Fibroblast of the aortic adventitia (primary cell): ENCODE measurements around the gene EHD3. TPM values are rescaled to one million over a fixed set of nuclear protein-coding genes. Genes with fewer than 3 reads are reported as not detected.
"Not testable (repeated sequence)": the region's sequence is repeated elsewhere in the genome, so short reads cannot be mapped to it uniquely, and the experiment has no call there.

Source experiments
- DNase-seq: peaks from one replicate; pipeline ENCODE4 v3.0.0-alpha.2; 2010; ENCODE audit warnings: low read depth
- H3K4me3 ChIP-seq: 2 replicates; pipeline ENCODE4 v1.5.1; 2011; ENCODE audit warnings: low read depth, mild to moderate bottlenecking, control low read depth, low read length, moderate library complexity
- total RNA-seq: library from RNA; depleted of rRNA; stranded (reverse); fragments of >200 nt; gene quantifications from 2 replicates; pipeline ENCODE4 v1.2.3, GENCODE V29; 2012; ENCODE audit warnings: low replicate concordance
- TF ChIP-seq, protein P1 (sequence below): IDR thresholded peaks from 2 replicates; pipeline ENCODE4 v1.5.1; 2011; ENCODE audit warnings: mild to moderate bottlenecking, low read length, control low read depth, inconsistent platforms; ENCODE audit not compliant: insufficient read depth

Gene EHD3
- total RNA-seq, 1 donor, result 41.2 TPM

DNA sequence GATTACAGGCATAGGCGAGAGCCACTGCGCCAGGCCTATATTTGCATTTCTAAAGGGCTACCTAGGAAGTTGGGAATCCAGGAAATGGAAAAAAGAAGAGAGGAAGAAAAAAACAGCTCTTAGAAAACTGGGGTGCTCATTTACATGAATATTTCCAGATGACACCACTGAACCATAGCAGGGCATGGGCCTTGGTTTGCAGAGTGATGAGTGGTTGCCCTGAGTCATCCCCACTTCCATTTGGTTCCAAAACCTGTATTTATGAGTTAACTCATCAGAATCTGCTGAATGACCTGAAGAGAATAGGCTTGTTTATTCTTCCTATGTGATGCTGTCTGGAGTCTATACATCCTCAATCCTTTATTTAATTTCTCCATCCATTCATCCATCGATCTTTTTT, 36.2 kb downstream of the EHD3 start:
- DNase-seq, result peak; percentile 39
- TF ChIP-seq, protein P1, sequence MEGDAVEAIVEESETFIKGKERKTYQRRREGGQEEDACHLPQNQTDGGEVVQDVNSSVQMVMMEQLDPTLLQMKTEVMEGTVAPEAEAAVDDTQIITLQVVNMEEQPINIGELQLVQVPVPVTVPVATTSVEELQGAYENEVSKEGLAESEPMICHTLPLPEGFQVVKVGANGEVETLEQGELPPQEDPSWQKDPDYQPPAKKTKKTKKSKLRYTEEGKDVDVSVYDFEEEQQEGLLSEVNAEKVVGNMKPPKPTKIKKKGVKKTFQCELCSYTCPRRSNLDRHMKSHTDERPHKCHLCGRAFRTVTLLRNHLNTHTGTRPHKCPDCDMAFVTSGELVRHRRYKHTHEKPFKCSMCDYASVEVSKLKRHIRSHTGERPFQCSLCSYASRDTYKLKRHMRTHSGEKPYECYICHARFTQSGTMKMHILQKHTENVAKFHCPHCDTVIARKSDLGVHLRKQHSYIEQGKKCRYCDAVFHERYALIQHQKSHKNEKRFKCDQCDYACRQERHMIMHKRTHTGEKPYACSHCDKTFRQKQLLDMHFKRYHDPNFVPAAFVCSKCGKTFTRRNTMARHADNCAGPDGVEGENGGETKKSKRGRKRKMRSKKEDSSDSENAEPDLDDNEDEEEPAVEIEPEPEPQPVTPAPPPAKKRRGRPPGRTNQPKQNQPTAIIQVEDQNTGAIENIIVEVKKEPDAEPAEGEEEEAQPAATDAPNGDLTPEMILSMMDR, result no peak
- H3K4me3 ChIP-seq, result no peak overlapping the region

DNA sequence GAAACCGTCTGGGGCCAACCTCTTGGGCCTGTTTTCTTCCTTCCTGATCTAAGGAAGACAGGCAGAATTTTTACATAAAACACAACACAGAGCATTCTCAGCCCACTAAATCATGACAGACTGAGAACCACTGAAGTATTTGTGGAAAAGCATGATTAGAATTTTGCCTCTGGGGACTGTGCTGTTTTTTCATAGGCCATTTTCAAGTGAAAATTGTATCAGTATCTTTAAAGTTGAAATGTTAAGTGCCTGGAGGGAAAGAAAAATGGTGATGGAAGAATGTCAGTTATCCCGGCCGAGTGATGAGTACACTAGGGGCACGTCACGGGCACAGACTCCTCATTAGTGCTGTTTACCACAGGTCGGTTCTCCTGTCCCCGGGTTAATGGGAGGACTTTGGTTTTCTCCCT, 36.9 kb downstream of the EHD3 start:
- TF ChIP-seq, protein P1, result no peak
- H3K4me3 ChIP-seq, result no peak overlapping the region
- DNase-seq, result peak; percentile 24

DNA sequence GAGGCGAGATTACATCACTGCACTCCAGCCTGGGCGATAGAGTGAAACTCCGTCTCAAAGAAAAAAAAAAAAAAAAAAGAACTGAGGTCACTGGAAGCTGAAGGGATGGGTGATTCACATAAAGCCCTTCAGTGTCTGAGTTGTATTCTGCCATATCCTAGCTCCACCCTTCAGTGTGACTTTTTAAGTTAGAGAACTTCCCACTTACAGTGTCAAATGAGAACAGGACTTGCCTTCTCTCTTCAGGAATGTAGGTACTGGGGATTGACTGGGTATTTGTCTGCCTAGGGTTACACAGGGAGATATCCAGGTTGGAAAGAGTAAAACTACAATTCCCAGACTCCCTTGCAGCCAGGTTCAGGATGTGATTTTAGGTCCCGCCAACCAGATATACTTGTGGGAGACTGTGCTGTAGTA, 37.9 kb downstream of the EHD3 start:
- no peak for DNase-seq
- TF ChIP-seq, protein P1, result no peak
- no peak overlapping the region for H3K4me3 ChIP-seq

DNA sequence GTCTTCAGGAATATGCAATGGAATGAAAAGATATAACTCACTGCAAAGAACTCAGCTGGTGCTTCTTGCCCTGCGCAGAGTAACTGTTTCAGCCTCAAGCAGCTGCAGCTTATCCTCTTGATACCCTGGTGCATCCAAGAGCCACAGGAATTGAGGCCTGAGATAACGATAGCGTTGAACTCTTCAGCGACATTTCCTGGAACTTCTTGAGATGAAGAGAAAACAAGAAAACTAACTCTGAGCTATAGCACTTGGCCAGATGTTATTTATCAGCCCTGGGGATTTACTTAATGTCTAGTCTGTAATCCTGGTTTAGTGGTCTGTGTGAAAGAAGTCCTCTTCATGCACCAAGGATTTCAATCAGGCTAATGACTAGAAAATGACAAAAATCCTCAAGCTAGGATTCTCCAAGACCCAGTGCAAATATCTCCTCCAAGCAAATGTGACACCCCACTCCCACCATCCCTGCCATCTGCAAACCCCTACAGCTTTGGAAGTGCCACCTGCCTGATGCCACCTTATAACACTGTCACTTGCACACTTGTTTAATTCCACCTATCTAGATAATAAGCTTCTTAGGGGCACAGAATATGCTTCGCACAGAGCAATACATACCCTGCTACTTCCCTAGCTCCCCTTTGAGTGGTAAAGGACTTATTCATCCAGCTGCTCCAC, 40.6 kb downstream of the EHD3 start:
- DNase-seq, result peak; percentile 84
- TF ChIP-seq, protein P1, result no peak
- no peak overlapping the region for H3K4me3 ChIP-seq

DNA sequence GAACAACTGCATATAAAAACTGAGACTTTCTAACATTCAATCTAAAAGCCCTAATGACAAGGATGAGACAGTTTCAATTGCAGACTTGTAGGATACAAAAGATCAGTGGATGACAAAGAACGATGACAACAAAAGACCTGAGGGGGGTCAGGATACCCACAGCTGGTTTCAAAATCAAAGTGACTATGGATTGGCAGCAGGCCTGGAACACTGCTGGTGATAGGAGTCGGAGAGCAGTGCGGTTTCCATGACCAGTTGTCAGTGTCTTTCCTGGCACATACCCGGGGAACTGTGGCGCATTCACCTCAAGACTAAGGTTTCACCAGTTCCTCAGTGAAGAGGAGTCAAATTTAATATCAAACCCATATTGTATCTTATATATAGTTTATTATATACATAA, 42.0 kb downstream of the EHD3 start:
- TF ChIP-seq, protein P1, result no peak
- no peak for DNase-seq
- H3K4me3 ChIP-seq, result no peak overlapping the region

DNA sequence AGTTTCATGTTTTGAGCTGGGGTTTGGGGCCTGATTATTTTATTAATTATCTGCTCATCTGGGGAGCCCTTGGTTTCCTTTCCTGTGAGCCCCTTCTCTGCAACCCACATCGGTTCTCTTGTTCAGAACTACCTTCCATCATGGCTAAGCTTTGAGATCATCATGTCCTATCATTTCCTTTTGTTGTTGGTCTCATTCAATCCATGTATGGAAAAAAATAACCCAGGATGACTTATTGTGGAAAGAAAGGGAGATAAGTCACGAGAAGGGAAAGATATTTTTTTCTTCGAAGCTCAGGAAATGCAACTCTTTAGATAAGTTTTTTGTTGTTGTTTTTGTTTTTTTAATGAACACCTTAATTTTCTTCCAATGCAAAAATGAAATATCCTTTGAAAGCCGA, 43.7 kb downstream of the EHD3 start:
- TF ChIP-seq, protein P1, result no peak
- H3K4me3 ChIP-seq, result no peak overlapping the region
- no peak for DNase-seq

DNA sequence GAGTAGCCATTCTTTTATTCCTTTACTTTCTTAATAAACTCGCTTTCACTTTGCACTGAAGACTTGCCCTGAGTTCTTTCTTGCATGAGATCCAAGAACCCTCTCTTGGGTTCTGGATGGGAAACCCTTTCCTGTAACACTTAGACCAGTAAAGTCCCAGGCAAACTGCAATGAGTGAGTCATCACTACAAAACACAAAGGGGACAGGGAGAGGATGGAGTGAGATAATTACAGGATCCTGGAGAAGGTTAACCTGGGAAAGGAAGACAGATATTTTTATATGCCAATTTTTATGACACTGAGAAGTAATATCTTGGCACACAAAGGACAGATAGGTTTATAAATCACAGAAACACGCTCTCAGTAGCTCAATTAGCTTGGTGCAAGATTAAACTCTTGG, 48.7 kb downstream of the EHD3 start:
- H3K4me3 ChIP-seq, result no peak overlapping the region
- TF ChIP-seq, protein P1, result no peak
- no peak for DNase-seq

DNA sequence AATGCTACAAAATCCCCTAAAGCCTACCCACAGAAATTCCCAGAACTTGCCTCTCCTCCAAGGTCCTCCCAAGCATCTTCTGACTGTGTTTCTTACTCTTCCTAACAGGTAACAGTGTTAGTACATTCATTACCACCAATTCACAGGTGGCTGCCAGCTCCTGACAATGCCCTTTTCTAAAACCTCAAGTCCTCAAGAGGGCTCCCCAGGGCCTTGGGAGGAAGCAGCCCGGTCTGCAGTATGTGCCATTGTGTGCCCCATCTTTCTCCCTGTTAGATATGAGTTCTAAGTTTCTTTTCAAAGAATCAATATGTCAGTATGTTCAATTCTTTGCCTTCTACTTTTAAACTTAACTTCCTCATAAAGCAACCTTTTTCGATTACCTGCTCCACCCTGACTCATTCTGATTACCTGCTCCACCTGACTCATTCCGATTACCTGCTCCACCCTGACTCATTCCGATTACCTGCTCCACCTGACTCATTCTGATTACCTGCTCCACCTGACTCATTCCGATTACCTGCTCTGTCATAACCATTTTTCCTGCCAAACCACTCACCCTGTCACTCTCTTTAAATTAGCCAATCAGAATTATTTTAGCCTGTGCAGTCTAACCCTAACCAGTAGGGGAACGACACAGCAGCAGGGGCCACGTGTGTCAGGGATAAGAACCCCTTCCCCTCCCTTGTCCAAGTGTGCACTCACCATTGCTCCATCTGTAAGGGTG, 49.4 kb downstream of the EHD3 start:
- not testable (repeated sequence) for H3K4me3 ChIP-seq, DNase-seq
